Measurements from ENCODE around the gene CEP128. TPM values are rescaled to one million over a fixed set of nuclear protein-coding genes. Genes with fewer than 3 reads are reported as not detected.

The CEP128 gene
- total RNA-seq, 1 experiment from 2014 or later: 27.3 TPM

DNA sequence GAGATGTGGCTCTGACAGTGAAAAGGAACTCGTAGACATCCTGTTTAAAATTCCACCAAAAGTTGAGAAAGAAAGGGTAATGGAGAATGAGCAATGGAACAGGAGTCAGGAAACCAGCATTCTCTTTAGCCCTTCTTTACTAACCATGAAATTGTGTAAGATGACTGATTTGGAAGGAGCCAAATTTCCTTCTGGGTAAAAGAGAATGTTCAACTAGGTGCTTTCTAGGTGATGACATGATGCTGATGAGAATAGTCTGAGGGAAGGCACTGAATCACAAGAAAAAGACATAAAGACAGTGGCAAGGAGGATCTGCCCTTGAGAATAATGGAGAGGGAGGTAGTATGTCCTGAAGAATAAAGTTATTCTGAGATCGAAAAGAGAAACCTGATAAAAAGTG lies 16.1 kb upstream of the CEP128 start:
- CTCF ChIA-PET: no interaction called here
- Histone ChIP-seq H3K27ac (ENCODE audit: low read depth, low read length, poor library complexity, severe bottlenecking) (no peak overlapping the region), H3K27me3 (replicated peaks; ENCODE audit: insufficient read depth, low read depth, low read length, poor library complexity) (peaks cover 57% of the 10 kb centered on the region), H3K4me3 (ENCODE audit: low read depth, low read length, poor library complexity, severe bottlenecking) (no peak overlapping the region), H3K9me3 (ENCODE audit: low read depth, low read length, poor library complexity, severe bottlenecking) (no peaks in the 10 kb centered on the region), H3K36me3 (ENCODE audit: insufficient read depth, low read length, poor library complexity, severe bottlenecking) (no peaks in the 10 kb centered on the region), H3K4me1 (ENCODE audit: insufficient read depth, low read length, poor library complexity, severe bottlenecking) (no peaks in the 10 kb centered on the region)
- no TSS peak for BruUV-seq (replicated peaks)
- TF ChIP-seq, protein P1, sequence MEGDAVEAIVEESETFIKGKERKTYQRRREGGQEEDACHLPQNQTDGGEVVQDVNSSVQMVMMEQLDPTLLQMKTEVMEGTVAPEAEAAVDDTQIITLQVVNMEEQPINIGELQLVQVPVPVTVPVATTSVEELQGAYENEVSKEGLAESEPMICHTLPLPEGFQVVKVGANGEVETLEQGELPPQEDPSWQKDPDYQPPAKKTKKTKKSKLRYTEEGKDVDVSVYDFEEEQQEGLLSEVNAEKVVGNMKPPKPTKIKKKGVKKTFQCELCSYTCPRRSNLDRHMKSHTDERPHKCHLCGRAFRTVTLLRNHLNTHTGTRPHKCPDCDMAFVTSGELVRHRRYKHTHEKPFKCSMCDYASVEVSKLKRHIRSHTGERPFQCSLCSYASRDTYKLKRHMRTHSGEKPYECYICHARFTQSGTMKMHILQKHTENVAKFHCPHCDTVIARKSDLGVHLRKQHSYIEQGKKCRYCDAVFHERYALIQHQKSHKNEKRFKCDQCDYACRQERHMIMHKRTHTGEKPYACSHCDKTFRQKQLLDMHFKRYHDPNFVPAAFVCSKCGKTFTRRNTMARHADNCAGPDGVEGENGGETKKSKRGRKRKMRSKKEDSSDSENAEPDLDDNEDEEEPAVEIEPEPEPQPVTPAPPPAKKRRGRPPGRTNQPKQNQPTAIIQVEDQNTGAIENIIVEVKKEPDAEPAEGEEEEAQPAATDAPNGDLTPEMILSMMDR (conservative IDR thresholded peaks at IDR 0.05; ENCODE audit: low read depth, low read length): no peak
- no peak for TF ChIP-seq EZH2 (IDR thresholded peaks at IDR 0.05; ENCODE audit: borderline replicate concordance, low read depth, low read length, poor library complexity, severe bottlenecking)
- POLR2A ChIA-PET (ENCODE audit: low non-redundant PET): interaction anchor here (0.6 kb wide), 1 partner anchor 30 kb away, joined by 7 read pairs; no protein-coding TSS in a partner anchor
- intact Hi-C loops (cut with micrococcal nuclease; ENCODE audit: unreplicated experiment): loop anchor here (10.0 kb wide), 1 partner anchor 507 kb away; no protein-coding TSS in a partner anchor
- DNase-seq (ENCODE audit: low spot score): no peak

DNA sequence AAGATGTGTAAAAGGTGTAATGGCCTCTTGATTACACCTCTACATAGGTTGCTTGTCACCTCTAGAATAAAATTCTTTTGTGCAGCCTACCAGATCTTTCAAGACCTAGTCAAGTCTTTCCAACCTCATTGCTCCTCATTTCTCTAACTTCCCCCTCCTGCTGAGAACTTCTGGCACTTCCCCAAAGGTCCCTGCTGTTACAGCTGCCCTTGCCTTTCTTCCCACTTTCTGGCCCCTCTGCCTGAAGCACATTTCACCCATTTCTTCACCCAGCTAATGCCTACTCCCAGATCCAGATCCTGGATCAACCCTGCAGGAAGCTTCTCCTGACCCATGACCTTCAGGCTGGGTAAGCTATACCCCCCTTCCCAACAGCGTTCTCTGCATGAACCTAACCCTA lies 15.4 kb upstream of the CEP128 start:
- Histone ChIP-seq H3K9me3 (ENCODE audit: low read depth, low read length, poor library complexity, severe bottlenecking) (no peaks in the 10 kb centered on the region), H3K4me3 (ENCODE audit: low read depth, low read length, poor library complexity, severe bottlenecking) (no peak overlapping the region), H3K36me3 (ENCODE audit: insufficient read depth, low read length, poor library complexity, severe bottlenecking) (no peaks in the 10 kb centered on the region), H3K27me3 (replicated peaks; ENCODE audit: insufficient read depth, low read depth, low read length, poor library complexity) (peaks cover 57% of the 10 kb centered on the region), H3K4me1 (ENCODE audit: insufficient read depth, low read length, poor library complexity, severe bottlenecking) (no peaks in the 10 kb centered on the region), H3K27ac (ENCODE audit: low read depth, low read length, poor library complexity, severe bottlenecking) (no peak overlapping the region)
- BruUV-seq (replicated peaks): no TSS peak
- intact Hi-C loops (cut with micrococcal nuclease; ENCODE audit: unreplicated experiment): loop anchor here (10.0 kb wide), 1 partner anchor 508 kb away; no protein-coding TSS in a partner anchor
- ChIA-PET CTCF (interaction anchor here (0.9 kb wide), 1 partner anchor 30 kb away, joined by 3 read pairs; no protein-coding TSS in a partner anchor), POLR2A (ENCODE audit: low non-redundant PET) (no interaction called here)
- no peak for TF ChIP-seq EZH2 (IDR thresholded peaks at IDR 0.05; ENCODE audit: borderline replicate concordance, low read depth, low read length, poor library complexity, severe bottlenecking)
- TF ChIP-seq, protein P1 (conservative IDR thresholded peaks at IDR 0.05; ENCODE audit: low read depth, low read length): no peak
- peak; percentile 42 for DNase-seq (ENCODE audit: low spot score)

DNA sequence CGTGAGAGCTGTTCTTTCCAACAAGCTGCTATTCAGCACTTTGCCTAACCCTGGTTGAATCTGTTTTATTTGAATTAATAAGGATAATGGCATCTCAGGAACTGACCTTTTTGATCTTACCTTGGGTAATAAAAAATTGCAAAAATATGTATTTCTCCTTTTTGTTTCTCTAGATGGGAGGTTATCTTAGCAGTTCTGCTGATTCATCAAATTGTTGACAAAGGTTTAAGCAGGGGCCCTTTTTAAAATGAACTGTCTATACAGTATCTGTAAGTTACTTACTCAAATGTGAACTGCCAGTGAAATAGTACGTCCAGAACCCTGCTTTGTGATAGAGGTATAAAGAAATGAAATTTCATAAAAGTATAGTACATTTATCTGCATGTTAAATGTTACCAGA lies 14.6 kb upstream of the CEP128 start:
- no peak overlapping the region for H3K4me3 ChIP-seq (ENCODE audit: low read depth, low read length, poor library complexity, severe bottlenecking)
- H3K27me3 ChIP-seq (replicated peaks; ENCODE audit: insufficient read depth, low read depth, low read length, poor library complexity): peaks cover 63% of the 10 kb centered on the region
- no peak overlapping the region for H3K27ac ChIP-seq (ENCODE audit: low read depth, low read length, poor library complexity, severe bottlenecking)
- H3K9me3 ChIP-seq (ENCODE audit: low read depth, low read length, poor library complexity, severe bottlenecking): no peaks in the 10 kb centered on the region
- TF ChIP-seq EZH2 (IDR thresholded peaks at IDR 0.05; ENCODE audit: borderline replicate concordance, low read depth, low read length, poor library complexity, severe bottlenecking): no peak
- TF ChIP-seq, protein P1 (conservative IDR thresholded peaks at IDR 0.05; ENCODE audit: low read depth, low read length): no peak
- CTCF ChIA-PET: interaction anchor here (0.9 to 1.3 kb wide), 2 partner anchors 31 kb away, joined by 3 to 6 read pairs; no protein-coding TSS in a partner anchor
- H3K4me1 ChIP-seq (ENCODE audit: insufficient read depth, low read length, poor library complexity, severe bottlenecking): no peaks in the 10 kb centered on the region
- no TSS peak for BruUV-seq (replicated peaks)
- POLR2A ChIA-PET (ENCODE audit: low non-redundant PET): no interaction called here
- no peaks in the 10 kb centered on the region for H3K36me3 ChIP-seq (ENCODE audit: insufficient read depth, low read length, poor library complexity, severe bottlenecking)
- DNase-seq (ENCODE audit: low spot score): no peak
- intact Hi-C loops (cut with micrococcal nuclease; ENCODE audit: unreplicated experiment): loop anchor here (10.0 kb wide), 1 partner anchor 509 kb away; no protein-coding TSS in a partner anchor

Measured in A673 (cell line).